Hepatocyte (in vitro differentiated cells): ENCODE results near the gene STK4. TPM values are rescaled to one million over a fixed set of nuclear protein-coding genes. Genes with fewer than 3 reads are reported as not detected.

ENCODE experiments used
- DNase-seq: peaks from one replicate; pipeline ENCODE4 v3.0.0-alpha.2; 2016; ENCODE audit warnings: low spot score
- H2AFZ ChIP-seq: fragments of 200-600 bp; sonication (generic); 2 replicates; pipeline ENCODE4 v1.6.0; 2016; ENCODE audit warnings: antibody characterized with exemption, mild to moderate bottlenecking
- H3K27ac ChIP-seq: fragments of 200-600 bp; sonication (generic); 2 replicates; pipeline ENCODE4 v1.5.1; 2016; ENCODE audit warnings: mild to moderate bottlenecking
- H3K27me3 ChIP-seq: fragments of 200-600 bp; sonication (generic); 2 replicates; pipeline ENCODE4 v1.6.1; 2016
- H3K36me3 ChIP-seq: fragments of 200-600 bp; sonication (generic); replicated peaks from 2 replicates; pipeline ENCODE4 v1.5.1; 2016; ENCODE audit warnings: low read depth; ENCODE audit not compliant: insufficient read depth
- H3K4me1 ChIP-seq: fragments of 200-600 bp; sonication (generic); 2 replicates; pipeline ENCODE4 v1.5.1; 2016; ENCODE audit warnings: mild to moderate bottlenecking, moderate library complexity; ENCODE audit not compliant: insufficient read depth
- H3K4me2 ChIP-seq: fragments of 200-600 bp; sonication (generic); 2 replicates; pipeline ENCODE4 v1.6.0; 2016
- H3K4me3 ChIP-seq: fragments of 200-600 bp; sonication (generic); 2 replicates; pipeline ENCODE4 v1.5.1; 2016; ENCODE audit warnings: mild to moderate bottlenecking
- H3K79me2 ChIP-seq: fragments of 200-600 bp; sonication (generic); 2 replicates; pipeline ENCODE4 v1.6.0; 2017; ENCODE audit warnings: mild to moderate bottlenecking
- H3K9me2 ChIP-seq: fragments of 200-600 bp; sonication (generic); replicated peaks from 2 replicates; pipeline ENCODE4 v1.6.0; 2017; ENCODE audit warnings: mild to moderate bottlenecking; ENCODE audit not compliant: insufficient read depth
- H3K9me3 ChIP-seq: fragments of 200-600 bp; sonication (generic); 2 replicates; pipeline ENCODE4 v1.5.1; 2016; ENCODE audit warnings: low read depth, mild to moderate bottlenecking
- H4K20me1 ChIP-seq: fragments of 200-600 bp; sonication (generic); 2 replicates; pipeline ENCODE4 v1.6.0; 2016; ENCODE audit warnings: mild to moderate bottlenecking; ENCODE audit not compliant: insufficient read depth, poor library complexity, severe bottlenecking
- EZH2 ChIP-seq: fragments of 200-600 bp; sonication (generic); IDR thresholded peaks from 2 replicates; pipeline ENCODE4 v1.6.1; 2016; ENCODE audit warnings: antibody characterized with exemption, mild to moderate bottlenecking, borderline replicate concordance
- EZH2phosphoT487 ChIP-seq: fragments of 200-600 bp; sonication (generic); IDR thresholded peaks from one replicate; pipeline ENCODE4 v1.6.1; 2018; ENCODE audit warnings: antibody characterized with exemption, mild to moderate bottlenecking, low read depth, moderate library complexity; ENCODE audit not compliant: unreplicated experiment, severe bottlenecking
- WGBS: methylation state at CpG from one replicate; pipeline ENCODE4 v1.1.6; 2016; ENCODE audit warnings: low lambda C conversion rate; ENCODE audit errors: missing lambda C conversion rate; 5-methylcytosine and 5-hydroxymethylcytosine counted together
- polyA plus RNA-seq: library from polyadenylated mRNA; unstranded; fragments of >200 nt; fragmentation: Nextera tagmentation; extraction: Ambion mirVana; gene quantifications from 2 replicates; pipeline ENCODE4 v1.2.1, GENCODE V29; 2016
- total RNA-seq: library from RNA; depleted of rRNA; stranded (reverse); fragments of >200 nt; gene quantifications from 2 replicates; pipeline ENCODE4 v1.2.3, GENCODE V29; 2014
- TF ChIP-seq, protein P1 (sequence below): fragments of 200-600 bp; sonication (generic); IDR thresholded peaks from 2 replicates; pipeline ENCODE4 v1.5.1; 2016; ENCODE audit warnings: antibody characterized with exemption, mild to moderate bottlenecking; ENCODE audit not compliant: poor library complexity

STK4 gene
- total and polyA plus RNA-seq, 2 experiments from 2014 or later, result 11.4 to 16.5 TPM

DNA sequence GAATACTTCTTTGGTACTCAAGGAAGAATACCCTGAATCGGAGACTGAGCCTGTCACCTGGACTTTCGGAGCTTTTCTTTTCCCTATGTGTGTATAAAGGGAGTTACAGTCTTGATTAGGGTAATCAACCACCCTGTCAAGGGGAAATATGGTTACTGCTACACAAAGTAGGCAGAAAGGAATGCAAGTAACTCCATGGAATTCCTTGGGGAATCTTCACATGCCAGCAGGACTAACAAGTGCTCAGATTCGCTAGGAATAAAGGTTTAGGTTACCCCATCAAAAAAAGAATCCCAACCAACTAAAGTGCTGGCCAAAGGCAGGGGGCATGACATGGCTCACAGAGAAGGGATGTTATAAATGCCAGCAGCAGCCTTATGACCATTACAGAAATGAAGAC lies 124.2 kb downstream of the STK4 start:
- H3K36me3 ChIP-seq, result no peaks in the 10 kb centered on the region
- no peaks in the 10 kb centered on the region for H3K9me2 ChIP-seq
- H3K27ac ChIP-seq, result no peak overlapping the region
- TF ChIP-seq EZH2, result no peak
- TF ChIP-seq, protein P1, sequence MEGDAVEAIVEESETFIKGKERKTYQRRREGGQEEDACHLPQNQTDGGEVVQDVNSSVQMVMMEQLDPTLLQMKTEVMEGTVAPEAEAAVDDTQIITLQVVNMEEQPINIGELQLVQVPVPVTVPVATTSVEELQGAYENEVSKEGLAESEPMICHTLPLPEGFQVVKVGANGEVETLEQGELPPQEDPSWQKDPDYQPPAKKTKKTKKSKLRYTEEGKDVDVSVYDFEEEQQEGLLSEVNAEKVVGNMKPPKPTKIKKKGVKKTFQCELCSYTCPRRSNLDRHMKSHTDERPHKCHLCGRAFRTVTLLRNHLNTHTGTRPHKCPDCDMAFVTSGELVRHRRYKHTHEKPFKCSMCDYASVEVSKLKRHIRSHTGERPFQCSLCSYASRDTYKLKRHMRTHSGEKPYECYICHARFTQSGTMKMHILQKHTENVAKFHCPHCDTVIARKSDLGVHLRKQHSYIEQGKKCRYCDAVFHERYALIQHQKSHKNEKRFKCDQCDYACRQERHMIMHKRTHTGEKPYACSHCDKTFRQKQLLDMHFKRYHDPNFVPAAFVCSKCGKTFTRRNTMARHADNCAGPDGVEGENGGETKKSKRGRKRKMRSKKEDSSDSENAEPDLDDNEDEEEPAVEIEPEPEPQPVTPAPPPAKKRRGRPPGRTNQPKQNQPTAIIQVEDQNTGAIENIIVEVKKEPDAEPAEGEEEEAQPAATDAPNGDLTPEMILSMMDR, result no peak
- TF ChIP-seq EZH2phosphoT487, result no peak
- no peaks in the 10 kb centered on the region for H3K9me3 ChIP-seq
- no peaks in the 10 kb centered on the region for H4K20me1 ChIP-seq
- H3K4me1 ChIP-seq, result peaks cover 4% of the 10 kb centered on the region
- H2AFZ ChIP-seq, result no peak overlapping the region
- H3K4me2 ChIP-seq, result no peak overlapping the region
- WGBS, result 85% methylated on average over 3 of the region's 3 CpGs
- no peaks in the 10 kb centered on the region for H3K27me3 ChIP-seq
- DNase-seq, result no peak
- H3K4me3 ChIP-seq, result no peak overlapping the region
- H3K79me2 ChIP-seq, result no peaks in the 10 kb centered on the region

DNA sequence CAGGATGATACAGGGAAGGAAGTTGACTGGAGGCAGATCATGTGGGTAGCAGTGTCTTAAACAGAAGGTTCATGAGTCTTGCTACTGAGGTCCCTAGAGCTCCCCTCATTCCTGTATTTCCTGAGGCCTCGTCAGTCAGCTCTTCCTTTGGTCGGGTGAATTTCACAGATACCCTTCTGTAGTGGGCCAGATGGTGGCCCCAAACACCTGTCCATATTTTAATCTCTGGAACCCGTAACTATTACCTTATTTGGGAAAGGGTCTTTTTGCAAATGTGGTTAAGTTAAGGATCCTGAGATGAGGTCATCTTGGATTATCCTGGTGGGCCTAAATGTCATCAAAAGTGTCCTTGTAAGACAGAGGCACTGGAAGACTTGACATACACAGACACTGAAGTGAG lies 125.1 kb downstream of the STK4 start:
- Histone ChIP-seq H3K4me2 (no peak overlapping the region), H3K9me2 (no peaks in the 10 kb centered on the region), H3K9me3 (no peaks in the 10 kb centered on the region), H3K36me3 (no peaks in the 10 kb centered on the region), H3K4me1 (peaks cover 4% of the 10 kb centered on the region), H3K27me3 (no peaks in the 10 kb centered on the region), H2AFZ (no peak overlapping the region), H3K27ac (no peak overlapping the region), H3K4me3 (no peak overlapping the region), H3K79me2 (no peaks in the 10 kb centered on the region), H4K20me1 (no peaks in the 10 kb centered on the region)
- DNase-seq, result no peak
- TF ChIP-seq, protein P1, result no peak
- no peak for TF ChIP-seq EZH2
- TF ChIP-seq EZH2phosphoT487, result no peak
- WGBS, result 87% methylated on average over 3 of the region's 3 CpGs

DNA sequence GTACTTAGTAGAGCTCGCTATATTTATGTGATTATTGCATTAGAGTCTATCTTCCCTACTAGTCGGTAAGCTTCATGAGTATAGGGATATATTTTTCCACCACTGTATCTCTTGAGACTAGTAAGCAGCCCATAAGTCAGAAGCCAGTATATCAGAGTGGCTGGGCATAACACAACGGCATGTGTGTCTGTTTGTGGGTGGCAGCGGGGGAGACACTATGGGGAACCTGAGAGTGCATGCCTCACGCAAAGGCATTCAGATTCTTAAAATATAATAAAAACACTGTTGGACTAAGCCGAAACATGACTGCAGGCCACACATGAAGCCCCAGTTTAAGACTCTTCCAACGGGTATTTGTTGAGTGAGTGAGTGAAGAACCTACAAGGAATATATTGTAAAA lies 126.6 kb downstream of the STK4 start:
- Histone ChIP-seq H3K27ac (no peak overlapping the region), H3K9me3 (no peaks in the 10 kb centered on the region), H3K9me2 (no peaks in the 10 kb centered on the region), H3K79me2 (no peaks in the 10 kb centered on the region), H4K20me1 (no peaks in the 10 kb centered on the region), H3K36me3 (no peaks in the 10 kb centered on the region), H3K27me3 (peaks cover 6% of the 10 kb centered on the region), H3K4me3 (no peak overlapping the region), H2AFZ (no peak overlapping the region), H3K4me2 (no peak overlapping the region), H3K4me1 (peaks cover 3% of the 10 kb centered on the region)
- TF ChIP-seq, protein P1, result no peak
- no peak for TF ChIP-seq EZH2
- TF ChIP-seq EZH2phosphoT487, result no peak
- no peak for DNase-seq
- WGBS, result 86% methylated on average over 7 of the region's 7 CpGs

DNA sequence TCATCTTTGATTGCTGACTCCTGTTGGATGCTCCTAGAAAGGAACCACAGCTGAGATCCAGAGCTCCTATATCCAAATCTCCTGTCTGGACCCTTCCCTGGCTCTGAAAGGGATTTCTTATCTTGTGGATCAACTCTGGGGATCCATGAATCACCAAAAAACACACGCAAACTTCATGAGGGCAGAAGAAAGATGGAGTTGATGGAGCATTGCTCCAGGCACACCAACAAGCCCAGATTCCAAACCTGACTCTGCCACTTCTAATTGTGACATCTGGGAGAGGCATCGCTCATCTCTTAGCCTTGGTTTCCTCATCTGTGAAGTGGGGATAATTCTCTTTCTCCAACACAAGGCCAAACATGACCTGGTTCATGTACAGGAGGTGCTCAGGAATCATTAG lies 127.9 kb downstream of the STK4 start:
- Histone ChIP-seq H3K79me2 (no peaks in the 10 kb centered on the region), H3K27me3 (peaks cover 13% of the 10 kb centered on the region), H2AFZ (no peak overlapping the region), H3K4me1 (no peaks in the 10 kb centered on the region), H3K9me3 (no peaks in the 10 kb centered on the region), H3K4me2 (no peak overlapping the region), H3K9me2 (no peaks in the 10 kb centered on the region), H4K20me1 (no peaks in the 10 kb centered on the region), H3K27ac (no peak overlapping the region), H3K36me3 (no peaks in the 10 kb centered on the region), H3K4me3 (no peak overlapping the region)
- no peak for DNase-seq
- TF ChIP-seq EZH2phosphoT487 (no peak), EZH2 (no peak)
- TF ChIP-seq, protein P1, result no peak
- 85% methylated on average over 2 of the region's 2 CpGs for WGBS
